NCI-H526 treated with DMSO at 0.1 percent for 48 hours (cell line): ENCODE results near the gene RALGDS.

Experiments used
- DNase-seq: peaks from one replicate; lab custom pipeline; 2025; lab: John Stamatoyannopoulos, UW

Gene RALGDS

GRCh38 chr9:133119103-133119845 is 1.8 kb downstream of the RALGDS start:
- DNase-seq: no peak

- no peak for DNase-seq
Observed at GRCh38 chr9:133118568-133118967, 2.5 kb downstream of the RALGDS start.

GRCh38 chr9:133118179-133118520 is 2.9 kb downstream of the RALGDS start:
- no peak for DNase-seq

- DNase-seq: no peak
Observed at GRCh38 chr9:133117271-133118178, 3.5 kb downstream of the RALGDS start.

- no peak for DNase-seq
Observed at GRCh38 chr9:133116346-133117231, 4.5 kb downstream of the RALGDS start.

- DNase-seq: no peak
Observed at GRCh38 chr9:133115604-133116345, 5.3 kb downstream of the RALGDS start.

- no peak for DNase-seq
Observed at GRCh38 chr9:133114886-133115603, 6.0 kb downstream of the RALGDS start.

GRCh38 chr9:133113949-133114885 is 6.8 kb downstream of the RALGDS start:
- DNase-seq: peak; percentile 17

- DNase-seq: no peak
Observed at GRCh38 chr9:133113163-133113948, 7.7 kb downstream of the RALGDS start.

GRCh38 chr9:133112663-133113026 is 8.4 kb downstream of the RALGDS start:
- no peak for DNase-seq

- no peak for DNase-seq
Observed at GRCh38 chr9:133111808-133112662, 9.0 kb downstream of the RALGDS start.

GRCh38 chr9:133109931-133110650 is 10.9 kb downstream of the RALGDS start:
- DNase-seq: no peak

- no peak for DNase-seq
Observed at GRCh38 chr9:133108794-133109641, 12.0 kb downstream of the RALGDS start.

GRCh38 chr9:133107961-133108793 is 12.9 kb downstream of the RALGDS start:
- DNase-seq: no peak

GRCh38 chr9:133107245-133107722 is 13.8 kb downstream of the RALGDS start:
- DNase-seq: no peak
